G401 (cell line): Measurements from ENCODE around the gene GABRD. TPM values are rescaled to one million over a fixed set of nuclear protein-coding genes. Genes with fewer than 3 reads are reported as not detected.
A peak's percentile ranks its signal among the peaks of the same experiment; 100 is the strongest.

Source experiments
- DNase-seq: peaks from one replicate; pipeline ENCODE4 v3.0.0-alpha.2; 2015; ENCODE audit warnings: low spot score
- in situ Hi-C: cut with HindIII; loops from 2 replicates; pipeline ENCODE4 v1.10.0; 2016; ENCODE audit warnings: low sequenced_read_pairs, mixed read lengths
- total RNA-seq: library from RNA; depleted of rRNA; stranded (reverse); fragments of >200 nt; shearing (Covaris generic); gene quantifications from 2 replicates; pipeline ENCODE4 v1.2.3, GENCODE V29; 2014

Gene GABRD
- total RNA-seq, 1 experiment from 2014 or later = 1.2 TPM

DNA sequence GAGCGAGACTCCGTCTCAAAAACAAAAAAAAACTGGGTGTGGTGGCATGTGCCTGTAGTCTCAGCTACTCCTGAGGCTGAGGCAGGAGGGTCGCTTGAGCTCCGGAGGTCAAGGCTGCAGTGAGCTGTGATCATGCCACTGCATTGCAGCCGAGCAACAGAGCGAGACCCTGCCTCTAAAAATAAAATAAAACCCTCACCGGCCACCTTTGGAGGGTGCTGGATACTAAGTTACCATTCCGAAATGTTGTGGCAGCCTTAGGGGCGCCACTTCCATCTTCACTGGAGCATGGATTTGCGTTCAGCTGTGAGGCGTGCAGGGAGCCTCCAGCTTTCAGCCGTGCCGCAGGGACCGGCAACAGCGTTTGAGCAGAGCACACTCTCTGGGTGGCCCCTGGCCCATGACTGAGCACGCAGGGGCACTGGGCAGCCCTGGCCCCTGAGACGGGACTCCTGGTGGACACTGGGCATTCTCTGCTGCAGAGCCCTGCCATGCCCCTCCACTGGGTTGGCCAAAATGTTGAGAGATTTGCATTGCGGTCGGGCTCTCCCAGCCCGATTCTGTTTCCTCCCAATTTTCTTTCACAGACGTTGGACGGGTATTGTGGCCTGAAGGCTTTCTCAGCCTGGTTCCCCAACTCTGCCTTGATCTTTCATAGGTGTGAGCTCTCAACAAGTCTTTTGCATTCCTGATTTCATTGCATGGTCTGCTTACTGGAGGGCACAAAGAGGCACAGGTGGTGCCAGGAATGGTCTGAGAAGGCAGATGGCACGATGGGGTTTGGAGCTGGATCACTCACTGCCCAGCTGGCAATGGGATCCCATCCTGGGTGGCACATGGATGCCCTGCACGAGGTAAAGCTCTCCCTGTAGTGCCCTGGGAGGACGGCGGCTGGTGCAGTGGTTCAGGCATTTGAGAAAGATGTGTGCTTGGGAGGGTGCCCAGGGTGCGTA is 9.8 kb upstream of the GABRD start:
- peak; percentile 88 for DNase-seq
- in situ Hi-C loops = no loop called here

DNA sequence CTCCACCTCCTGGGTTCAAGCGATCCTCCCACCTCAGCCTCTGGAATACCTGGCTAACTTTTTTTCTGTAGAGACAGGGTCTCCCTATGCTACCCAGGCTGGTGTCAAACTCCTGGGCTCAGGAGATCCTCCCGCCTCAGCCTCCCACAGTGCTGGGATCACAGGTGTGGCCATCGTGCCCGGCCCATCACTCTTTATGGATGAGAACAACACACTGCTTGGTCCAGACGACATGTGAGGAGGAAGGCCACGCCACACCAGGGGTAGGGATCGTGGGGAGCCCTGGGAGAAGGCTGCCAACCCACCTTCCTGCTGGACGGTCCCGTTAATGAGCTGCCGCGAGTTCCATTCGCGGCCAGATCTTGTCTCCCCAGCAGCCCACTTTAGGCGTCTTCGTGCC is 5.0 kb upstream of the GABRD start:
- DNase-seq = no peak
- in situ Hi-C loops = no loop called here

DNA sequence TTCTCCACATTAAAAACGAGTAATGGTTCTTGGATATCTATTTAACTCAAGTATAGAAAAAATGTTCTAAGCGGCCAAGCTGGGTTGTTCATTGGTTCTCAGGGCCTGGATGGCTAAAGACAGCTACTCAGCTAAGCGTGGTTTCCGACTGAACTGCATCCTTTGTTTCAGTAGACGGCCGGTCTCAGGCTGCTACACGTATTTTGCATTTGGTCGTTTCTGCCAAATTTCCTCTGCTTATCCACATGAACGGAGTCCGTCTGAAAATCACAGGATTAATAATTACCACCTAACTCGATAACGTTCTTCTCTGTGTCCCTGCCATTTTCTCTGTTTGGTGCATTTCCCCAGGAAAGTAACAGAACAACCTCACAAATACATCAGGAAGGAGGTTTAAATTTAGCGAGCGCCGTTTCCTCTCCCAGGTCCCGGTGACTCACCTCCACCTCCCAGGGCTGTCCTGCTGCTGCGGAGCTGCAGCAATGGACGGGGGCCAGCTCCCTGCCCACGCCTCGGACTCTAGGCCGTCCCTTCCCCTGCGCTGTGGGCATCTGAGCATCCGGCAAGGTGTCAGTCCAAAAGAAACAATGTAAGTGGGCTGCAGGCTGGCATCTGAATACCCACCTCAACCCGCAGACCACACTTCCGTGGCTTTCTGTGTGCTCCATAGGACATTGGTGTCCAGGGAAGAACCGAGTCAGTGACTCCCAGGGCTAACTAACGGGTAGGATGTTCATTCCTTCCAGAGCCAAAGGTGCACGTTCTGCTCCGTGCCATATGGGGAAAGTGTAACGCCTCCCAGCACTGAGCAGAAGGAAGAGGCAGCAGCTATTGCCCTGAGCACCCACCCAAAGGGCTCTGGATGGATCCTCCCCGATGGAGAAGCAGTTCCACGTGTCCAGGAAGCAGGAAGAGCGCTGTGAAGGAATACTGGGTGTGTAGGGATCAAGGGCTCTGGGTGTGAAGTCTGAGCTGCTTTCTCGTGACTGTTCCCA is 4.1 kb upstream of the GABRD start:
- in situ Hi-C loops = no loop called here
- peak; percentile 89 for DNase-seq

DNA sequence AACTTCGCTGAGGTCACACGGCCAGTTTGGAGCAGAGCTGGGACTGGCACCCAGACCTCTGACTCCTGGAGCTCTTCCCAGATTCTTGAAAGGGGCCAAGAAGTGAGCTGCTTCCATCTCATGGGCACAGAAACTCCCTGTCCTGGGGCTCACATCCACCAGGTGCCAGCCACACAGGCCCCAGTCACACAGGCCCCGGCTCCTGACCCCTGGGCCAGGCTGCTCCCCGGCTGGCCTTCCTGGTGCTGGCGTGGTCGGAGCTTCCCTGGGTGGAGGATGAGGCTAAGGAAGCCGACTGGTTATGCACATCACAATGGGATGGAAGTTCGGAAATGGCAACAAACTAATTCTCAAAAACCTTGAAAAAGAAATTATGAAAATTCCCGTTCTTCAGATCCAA is 3.0 kb upstream of the GABRD start:
- in situ Hi-C loops = no loop called here
- no peak for DNase-seq

DNA sequence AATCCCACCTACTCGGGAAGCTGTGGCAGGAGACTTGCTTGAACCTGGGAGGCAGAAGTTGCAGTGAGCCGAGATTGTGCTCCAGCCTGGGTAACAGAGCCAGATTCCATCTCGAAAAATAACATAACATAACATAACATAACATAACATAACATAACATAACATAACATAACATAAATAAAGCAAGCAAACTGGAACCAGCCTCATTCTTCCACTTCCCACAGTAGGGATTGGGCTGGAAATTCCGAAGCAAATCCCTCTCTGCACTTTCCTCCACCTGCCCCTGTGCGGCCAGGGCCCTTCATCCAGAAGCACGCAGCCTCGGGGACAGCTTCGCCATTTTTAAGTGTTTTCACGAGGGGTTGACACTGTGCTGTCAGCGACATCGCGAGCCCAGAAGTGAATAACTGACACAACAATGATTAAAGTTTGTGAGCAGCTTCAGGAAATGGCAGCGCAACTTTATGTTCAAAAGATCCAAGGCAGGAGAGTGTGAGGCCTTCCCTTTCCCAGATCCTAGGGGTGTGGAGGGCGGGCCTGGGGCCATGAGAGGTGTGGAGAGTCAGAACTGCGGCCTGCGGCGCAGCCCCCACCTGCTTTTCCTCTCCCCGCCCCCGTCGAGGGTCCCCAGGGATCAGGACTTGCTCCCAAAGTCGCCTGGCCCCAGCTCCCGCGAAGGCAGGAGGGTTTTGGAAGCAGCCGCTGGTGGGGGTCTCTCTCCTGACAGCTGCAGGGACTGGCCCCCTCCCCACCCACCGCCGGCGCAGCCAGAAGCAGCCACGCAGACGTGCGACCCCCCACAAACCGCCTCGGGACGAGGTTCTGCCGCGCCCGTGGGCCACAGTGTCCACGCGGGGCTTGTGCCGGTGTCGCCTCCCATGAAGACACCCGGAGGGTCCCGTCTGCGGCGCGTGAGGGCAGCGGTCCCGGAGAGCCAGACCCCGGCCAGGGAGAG is 651 bp upstream of the GABRD start:
- DNase-seq = no peak
- in situ Hi-C loops = no loop called here

DNA sequence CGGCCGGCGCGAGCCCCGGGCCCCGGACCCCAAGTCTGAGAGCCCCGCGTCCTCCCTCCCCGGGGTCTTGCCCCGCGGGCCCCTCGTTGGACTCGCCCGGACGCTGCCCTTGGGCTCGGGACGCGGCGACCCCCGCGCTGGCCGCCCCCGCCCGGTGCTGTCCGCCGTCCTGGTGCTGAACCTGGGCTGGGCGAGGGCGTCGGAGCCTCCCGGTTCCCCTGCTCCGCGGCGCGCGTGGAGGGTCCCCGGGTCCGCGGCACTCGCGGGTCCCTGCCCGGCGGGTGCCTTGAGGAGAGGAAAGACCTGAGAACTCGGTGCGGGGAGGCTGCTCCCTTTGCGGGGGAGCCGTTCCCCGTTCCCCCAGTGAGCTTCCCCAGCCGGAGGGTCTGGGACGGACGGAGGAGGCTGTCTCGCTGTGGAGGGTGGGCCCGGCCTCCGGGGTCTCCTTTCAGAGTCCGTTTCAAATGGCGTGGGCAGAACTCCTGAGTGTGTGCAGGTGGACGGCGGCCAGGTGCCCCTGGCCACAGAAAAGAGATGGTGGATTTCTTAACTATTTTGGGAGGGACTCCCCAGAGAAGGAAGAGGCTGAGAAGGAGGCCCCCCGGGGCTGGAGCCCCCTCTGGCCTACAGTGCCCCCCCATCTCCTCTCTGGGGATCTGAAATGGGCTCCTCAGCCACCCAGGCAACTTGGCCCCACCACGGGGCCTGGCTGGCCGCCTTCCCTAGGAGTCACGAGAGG is 595 bp downstream of the GABRD start:
- DNase-seq = no peak
- in situ Hi-C loops = no loop called here

DNA sequence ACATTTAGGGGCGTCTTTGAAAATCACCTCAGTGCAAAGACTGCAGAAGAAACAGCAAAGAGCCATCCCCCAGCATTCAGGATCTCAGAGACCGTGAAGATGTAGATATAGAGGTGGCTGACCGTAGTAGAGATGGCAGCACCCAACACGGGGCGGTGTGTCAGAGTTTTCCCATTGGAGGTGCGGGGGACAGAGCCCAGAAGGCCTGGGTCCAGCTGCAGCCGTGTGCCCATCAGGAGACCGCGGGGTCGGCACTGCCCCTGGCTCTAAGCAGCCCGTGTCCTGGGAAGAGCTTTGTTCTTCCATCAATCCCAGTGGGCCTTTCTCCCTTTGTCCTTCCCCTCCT is 1.1 kb downstream of the GABRD start:
- in situ Hi-C loops = no loop called here
- peak; percentile 45 for DNase-seq

DNA sequence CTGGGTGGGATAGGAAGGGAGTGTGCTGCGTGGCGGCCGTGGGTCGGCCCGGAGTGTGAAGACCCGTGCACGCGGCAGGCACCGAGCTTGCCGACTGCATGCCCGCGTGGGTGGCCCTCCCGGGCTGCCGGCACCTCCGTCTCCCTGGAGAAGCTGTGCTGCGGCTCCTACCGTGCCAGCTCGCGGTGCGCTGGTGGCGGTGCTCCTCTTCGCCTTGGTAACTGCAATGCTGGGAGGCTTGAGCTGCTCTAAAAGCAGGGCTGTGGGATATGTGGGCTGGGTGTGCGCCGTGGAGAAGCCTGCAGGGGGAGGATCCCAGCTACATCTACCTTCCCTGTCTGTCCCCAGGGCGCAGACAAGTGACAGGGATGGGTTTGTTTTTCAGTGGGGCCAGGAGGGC is 2.4 kb downstream of the GABRD start:
- in situ Hi-C loops = no loop called here
- peak; percentile 70 for DNase-seq

DNA sequence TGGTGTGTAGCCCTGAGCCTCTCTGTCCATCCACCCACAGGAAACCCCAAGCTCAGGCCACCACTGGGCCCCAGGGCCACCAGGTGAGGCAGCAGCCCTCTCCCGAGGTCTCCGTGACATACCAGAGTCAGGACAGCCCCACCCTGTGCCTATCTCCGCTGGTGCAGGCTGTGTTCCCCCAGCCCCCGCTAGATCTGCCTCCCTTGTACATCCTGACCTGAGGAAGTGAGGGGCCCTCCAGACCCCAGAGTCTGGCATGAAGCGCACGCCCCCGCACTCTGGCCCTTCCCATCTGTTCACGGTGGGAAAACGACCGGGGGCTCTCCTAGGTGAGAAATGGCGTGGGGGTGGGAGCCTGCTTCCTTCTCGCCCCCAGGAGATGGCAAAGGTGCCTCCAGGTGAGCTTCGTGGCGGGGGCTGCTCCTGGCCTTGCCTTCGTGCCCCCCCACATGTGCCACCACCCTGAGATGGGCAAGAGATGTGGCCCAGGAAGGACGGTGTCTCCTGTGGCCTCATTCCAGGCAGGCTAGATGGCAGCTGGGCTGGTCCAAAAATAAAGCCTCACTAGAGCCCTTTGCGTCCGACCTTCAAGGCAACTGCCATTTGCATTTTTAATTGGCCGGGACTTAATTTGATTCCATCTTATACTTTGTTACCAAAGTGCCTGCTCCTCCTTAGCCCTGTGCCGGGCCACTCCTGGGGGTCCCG is 3.1 kb downstream of the GABRD start:
- peak; percentile 75 for DNase-seq
- in situ Hi-C loops = no loop called here

DNA sequence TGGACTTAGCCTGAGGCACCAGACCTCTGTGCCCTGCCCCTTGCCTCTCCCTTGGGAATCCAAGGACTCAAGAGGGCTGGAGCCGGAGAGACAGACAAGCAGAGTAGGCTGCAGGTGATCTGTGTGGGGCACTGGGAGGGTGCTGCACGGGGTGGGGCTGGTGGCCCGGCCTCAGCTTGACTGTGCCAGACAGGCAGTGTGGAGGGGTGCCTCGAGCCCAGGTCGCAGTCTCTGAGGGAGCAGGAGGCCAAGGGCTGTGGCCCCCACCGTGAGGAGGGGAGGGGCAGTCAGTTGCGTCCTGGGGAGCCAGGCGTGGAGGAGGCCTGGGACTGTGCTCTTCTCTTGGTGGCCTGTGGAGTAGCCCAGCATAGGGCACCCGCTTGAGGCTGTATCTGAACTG is 4.0 kb downstream of the GABRD start:
- peak; percentile 46 for DNase-seq
- in situ Hi-C loops = no loop called here

DNA sequence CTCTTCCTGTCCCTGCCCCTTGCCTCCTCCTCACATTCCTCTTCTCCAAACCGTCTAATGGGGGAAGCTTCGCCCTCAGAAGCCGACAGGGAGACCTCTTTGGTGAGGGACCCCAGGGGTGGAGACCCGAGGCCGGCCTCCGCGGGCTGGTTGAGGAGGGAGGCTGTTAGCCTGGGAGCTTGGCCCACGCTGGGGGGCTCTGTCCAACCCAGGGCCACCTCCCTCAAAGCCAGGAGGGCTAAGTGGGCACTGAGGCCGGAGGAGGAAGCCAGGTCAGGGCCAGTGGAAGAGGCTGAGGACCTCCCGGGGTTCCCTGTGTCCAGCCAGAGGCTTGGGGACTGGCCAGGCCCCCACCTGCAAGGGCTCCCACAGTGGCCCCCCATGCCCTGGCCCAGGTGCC is 5.3 kb downstream of the GABRD start:
- DNase-seq = no peak
- in situ Hi-C loops = no loop called here

DNA sequence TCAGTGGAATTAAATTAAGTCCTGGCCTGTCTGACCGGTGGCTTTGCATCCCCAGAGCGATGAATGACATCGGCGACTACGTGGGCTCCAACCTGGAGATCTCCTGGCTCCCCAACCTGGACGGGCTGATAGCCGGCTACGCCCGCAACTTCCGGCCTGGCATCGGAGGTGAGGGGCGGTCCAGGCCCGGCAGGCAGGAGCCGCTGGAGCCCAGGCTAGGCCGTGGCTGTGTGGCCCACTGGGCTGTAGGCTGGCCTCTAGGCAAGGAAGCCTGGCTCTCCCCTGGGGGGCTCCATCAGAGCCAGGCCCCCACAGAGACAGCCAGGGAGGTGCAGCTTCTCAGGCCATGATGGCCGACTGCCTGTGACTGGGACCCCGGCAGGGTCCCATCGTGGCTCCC is 5.7 kb downstream of the GABRD start:
- in situ Hi-C loops = no loop called here

DNA sequence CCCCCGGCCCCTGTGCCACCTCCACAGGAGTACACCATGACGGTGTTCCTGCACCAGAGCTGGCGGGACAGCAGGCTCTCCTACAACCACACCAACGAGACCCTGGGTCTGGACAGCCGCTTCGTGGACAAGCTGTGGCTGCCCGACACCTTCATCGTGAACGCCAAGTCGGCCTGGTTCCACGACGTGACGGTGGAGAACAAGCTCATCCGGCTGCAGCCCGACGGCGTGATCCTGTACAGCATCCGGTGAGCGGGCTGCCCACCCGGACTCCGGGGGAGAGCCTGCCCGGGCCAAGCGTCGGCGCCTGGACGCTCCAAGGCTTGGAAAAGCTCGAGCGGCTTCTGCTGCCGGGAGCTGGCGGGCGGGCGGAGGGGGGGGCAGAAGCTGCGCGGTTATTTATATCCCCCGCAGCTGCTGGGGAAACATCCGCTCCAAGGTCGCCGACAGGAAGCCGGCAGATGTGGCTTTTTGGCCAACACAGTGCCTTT is 6.4 kb downstream of the GABRD start:
- DNase-seq = peak; percentile 37
- in situ Hi-C loops = no loop called here

More for the DNA sequence above, 5.7 kb downstream of the GABRD start:
- DNase-seq = no peak

DNA sequence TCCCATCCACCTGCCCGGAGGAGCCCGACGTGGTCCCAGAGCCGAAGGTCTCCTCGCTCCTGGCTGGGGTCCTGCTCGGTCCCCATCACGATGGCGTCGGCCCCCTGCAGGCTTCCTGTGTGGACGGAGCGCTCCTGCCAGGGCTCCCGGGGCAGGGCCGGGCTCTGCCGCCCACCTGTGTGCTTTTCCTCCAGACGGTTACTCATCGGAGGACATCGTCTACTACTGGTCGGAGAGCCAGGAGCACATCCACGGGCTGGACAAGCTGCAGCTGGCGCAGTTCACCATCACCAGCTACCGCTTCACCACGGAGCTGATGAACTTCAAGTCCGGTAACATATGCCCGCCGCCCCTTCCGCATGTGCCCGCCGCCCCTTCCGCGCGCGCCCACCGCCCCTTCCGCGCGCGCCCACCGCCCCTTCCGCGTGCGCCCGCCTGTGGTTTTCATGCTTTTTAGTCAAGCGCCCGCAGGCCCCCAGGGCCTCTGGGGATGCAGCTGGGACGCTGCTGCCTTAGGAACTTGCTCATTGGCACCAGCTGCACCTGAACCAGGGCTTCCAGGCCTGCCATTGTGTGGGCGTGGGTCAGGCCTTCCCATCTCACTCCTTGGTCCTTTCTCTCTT is 8.9 kb downstream of the GABRD start:
- in situ Hi-C loops = no loop called here
- peak; percentile 17 for DNase-seq

DNA sequence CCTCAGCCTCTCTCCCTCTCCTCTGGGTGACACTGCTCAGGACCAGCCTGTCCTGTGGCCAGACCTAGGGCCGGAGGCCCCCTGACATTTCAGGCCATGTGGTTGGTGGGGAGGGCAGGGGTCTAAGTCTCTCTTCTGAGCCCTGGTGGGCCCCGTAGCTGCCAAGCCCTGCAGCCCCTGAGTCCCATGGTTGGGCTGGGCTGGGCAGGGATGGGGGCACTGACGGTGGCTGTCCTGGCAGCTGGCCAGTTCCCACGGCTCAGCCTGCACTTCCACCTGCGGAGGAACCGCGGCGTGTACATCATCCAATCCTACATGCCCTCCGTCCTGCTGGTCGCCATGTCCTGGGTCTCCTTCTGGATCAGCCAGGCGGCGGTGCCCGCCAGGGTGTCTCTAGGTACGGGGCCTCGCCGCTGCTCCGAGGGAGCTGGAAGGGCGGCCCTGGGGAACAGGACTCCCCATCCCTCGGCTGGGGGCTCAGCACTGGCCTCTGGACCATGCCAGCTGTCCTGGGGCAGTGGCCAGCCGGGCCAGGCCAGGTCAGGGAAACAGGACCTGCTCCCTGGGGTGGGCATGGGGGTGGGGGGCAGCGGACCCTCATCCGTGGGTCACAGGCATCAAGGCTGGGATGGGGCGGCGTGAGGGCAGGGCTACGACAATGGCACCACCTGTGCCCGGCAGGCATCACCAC is 9.9 kb downstream of the GABRD start:
- peak; percentile 25 for DNase-seq
- in situ Hi-C loops = no loop called here

DNA sequence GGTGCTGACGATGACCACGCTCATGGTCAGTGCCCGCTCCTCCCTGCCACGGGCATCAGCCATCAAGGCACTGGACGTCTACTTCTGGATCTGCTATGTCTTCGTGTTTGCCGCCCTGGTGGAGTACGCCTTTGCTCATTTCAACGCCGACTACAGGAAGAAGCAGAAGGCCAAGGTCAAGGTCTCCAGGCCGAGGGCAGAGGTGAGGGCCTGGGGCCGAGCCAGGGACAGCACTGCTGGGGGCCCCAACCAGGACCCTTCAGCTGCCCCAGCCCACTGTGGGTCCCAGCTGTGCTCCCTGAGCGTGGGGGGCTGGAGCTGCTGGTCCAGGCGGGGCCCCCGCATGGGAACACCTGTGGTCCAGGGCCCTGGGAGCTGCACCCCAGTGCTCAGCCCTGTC is 10.4 kb downstream of the GABRD start:
- no peak for DNase-seq
- in situ Hi-C loops = no loop called here
